GM19193 (cell line): ENCODE measurements around the gene MACROD1.

Source experiments
- POLR2A ChIP-seq: IDR thresholded peaks from 4 replicates; pipeline ENCODE4 v1.6.1; 2011; ENCODE audit not compliant: insufficient read depth, insufficient read length; ENCODE audit errors: extremely low read depth

MACROD1 gene

GRCh38 chr11:64007629-64008282, 158.2 kb downstream of the MACROD1 start:
- no peak for TF ChIP-seq POLR2A

DNA sequence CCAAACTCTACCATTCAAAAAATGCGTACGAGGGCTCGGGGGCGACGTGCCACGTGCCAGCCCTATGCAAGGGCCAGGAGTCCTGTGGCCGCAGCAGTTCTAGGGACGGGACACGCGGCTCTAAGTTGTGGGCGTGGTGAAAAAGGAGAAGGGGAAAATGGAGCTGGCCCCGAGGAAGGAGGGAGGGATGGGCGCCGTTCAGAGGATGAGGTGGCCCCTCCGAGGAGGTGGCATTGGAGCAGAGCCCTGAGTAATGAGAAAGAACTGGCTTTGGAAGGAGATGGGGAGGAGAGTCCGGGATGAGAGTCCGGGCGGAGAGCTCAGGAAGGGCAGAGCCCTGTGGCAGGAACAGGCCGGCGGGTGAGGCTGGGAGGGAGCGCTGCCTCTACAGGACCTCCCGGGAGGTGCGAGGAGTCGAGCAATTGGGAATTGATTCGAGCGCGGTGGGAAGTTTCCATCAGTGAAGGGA, 158.7 kb downstream of the MACROD1 start:
- TF ChIP-seq POLR2A, result no peak

GRCh38 chr11:64006398-64006797, 159.5 kb downstream of the MACROD1 start:
- no peak for TF ChIP-seq POLR2A

DNA sequence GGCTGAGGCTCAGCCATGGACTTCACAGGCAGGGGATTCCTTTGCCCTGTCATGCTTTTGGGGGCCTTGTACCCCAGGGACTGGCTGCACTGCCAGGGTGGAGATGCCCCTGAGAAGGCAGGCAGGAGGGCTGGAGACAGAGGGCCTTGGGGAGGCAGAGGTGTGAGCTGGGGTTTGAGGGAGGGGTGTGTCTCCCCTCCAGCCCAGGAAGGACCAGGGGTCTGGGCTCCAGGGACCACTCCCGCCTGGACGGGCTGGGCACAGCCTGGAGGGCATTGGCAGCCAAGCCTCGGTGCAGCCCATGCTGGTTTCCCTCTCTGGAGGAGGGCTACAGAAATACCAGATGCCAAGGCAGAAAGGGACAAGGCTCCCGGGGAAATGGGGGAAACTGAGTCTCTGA, 160.2 kb downstream of the MACROD1 start:
- no peak for TF ChIP-seq POLR2A

GRCh38 chr11:64004590-64004984, 161.3 kb downstream of the MACROD1 start:
- TF ChIP-seq POLR2A, result no peak

- TF ChIP-seq POLR2A, result no peak
These were observed 161.9 kb downstream of the MACROD1 start for GRCh38 chr11:64003807-64004589.

DNA sequence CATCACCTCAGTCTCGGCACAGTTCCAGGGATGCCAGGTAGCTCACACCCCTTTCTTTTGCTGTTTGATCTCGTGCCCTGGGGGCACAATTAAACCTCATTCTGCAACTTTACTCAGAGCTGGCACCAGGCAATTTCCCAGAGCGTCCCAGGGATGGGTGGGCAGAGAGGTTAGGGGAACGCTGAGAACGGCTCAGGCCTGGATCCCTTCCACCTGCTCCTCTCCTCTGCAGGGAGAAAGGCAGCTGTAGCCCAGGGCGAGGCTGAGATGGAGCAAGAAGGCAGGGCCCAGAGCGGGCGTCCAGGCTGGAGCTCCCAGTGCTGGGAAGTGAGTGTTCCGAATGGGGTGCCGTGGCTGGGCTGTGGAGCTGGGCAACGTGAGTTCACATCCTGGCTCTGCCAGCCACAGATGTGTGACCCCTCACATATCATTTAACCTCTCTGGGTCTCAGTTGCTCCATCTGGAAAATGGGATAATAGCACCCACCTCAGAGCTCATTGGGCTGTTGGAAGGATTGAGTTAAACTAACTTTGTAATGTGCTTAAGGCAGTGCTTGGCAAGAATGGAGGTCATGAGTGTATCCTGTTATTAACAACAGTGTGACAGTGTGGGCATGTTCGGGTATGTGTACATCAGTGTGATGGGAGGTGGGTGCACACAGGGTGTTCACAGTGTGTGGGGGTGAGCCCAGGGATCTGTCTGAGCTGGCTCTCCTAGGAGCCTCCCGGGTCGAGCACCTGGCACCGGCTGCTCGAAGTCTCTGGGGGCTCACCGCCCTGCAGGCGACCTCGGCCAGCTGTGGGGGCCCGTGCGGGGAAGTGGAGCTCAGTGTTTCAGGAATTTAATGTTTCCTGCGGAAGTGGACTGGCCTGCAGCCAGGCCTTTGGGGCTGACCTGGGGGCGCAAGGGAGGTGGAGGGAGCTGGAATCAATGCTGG, 164.2 kb downstream of the MACROD1 start:
- TF ChIP-seq POLR2A, result no peak

DNA sequence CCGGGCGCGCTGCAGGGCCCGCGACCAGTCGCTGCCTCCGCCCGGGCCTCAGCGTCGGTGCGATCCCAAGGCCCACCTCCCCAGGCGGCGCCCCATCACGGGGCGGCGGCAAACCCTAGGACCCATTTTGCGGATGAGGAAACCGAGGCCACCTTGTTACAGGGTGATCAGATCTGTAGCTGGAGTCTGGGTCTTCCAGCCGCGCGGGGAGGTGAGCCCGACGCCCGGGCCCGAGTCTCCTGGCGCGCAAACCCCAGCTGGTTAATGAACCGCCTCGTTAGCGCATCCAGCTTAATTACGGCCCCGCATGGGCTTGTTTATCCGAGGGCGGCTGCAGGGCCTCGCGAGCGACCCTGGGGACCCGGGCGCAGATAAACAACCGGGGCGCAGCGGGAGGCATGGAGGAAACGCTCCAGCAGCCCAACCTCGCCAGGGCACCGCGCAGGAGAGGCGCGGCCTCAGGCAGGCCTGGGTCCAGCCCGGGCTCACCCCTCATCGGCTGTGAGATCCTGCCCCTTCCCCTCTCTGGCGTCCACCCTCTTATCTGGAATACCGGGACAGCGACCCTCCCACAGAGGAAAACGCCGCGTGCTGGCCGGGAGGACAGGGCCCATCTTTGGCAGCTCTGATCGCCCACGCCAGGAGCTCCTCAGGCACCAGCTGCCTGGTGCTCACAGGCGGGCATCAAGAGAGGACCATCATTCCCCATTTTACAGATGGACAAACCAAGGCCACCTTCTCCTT, 165.0 kb downstream of the MACROD1 start:
- no peak for TF ChIP-seq POLR2A

DNA sequence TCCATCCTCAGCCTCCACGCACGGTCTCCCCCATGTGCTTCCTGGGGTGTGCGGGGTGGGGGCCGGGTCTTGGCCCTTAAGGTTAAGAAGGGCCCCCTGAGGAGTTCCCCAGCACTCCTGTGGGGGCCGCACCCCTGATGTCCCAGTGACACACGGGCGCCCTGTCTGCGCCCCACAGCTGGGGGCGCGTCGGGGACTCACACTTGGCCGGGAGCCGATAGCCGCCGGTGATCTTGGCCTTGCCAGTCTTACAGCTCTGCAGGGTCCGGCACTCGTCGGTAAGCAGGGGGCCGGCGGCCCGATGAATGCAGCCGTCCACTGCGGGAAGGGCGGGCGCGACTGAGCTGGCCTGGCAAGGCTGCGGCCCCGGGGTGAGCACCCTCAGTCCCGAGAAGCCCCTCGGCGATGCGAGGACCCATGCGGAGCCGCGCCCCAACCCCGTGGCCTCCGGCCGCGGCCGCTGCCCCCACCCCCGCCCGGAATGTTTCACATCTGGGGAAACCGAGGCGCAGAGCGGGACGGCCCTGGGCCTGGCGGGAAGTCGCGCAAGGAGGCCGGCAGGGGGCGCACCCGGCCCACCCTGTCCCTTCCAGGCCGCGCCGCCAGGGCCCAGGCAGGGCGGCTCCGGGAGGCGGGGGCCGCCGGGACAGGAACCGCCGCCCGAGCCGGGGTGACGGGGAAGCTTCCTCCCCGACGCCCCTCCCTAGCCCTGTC, 165.7 kb downstream of the MACROD1 start:
- TF ChIP-seq POLR2A, result no peak

DNA sequence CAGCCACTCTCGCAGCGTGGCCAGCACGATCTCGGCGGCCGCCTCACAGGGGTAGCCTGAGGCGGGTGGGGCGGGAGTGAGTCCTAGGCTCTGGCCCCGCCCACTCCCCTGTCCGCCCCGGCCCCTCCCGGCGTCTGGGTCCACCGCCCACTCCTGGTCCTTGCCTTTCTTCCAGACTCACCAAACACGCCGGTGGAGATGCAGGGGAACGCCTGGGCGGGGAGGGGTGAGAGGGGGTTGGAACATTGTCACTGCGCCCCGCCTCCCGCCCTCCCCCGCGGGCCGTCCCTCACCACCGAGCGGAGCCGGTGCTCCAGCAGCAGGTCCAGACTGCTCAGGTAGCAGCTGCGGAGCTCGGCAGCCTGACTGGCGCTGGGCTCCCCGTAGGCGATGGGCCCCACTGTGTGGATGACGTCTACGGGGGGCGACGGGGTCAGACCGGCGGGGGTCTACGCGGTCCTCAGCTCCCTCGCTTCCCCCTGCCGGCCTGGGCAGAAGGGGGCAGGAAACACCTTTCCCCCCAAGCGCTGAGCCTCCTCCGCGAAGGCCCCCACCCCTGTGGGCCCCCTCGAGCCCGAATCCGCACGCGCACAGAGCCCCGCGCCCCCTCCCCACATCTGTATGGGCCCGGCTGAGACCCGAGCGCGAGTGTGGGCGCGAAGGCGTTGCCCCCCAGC, 166.4 kb downstream of the MACROD1 start:
- TF ChIP-seq POLR2A, result no peak

DNA sequence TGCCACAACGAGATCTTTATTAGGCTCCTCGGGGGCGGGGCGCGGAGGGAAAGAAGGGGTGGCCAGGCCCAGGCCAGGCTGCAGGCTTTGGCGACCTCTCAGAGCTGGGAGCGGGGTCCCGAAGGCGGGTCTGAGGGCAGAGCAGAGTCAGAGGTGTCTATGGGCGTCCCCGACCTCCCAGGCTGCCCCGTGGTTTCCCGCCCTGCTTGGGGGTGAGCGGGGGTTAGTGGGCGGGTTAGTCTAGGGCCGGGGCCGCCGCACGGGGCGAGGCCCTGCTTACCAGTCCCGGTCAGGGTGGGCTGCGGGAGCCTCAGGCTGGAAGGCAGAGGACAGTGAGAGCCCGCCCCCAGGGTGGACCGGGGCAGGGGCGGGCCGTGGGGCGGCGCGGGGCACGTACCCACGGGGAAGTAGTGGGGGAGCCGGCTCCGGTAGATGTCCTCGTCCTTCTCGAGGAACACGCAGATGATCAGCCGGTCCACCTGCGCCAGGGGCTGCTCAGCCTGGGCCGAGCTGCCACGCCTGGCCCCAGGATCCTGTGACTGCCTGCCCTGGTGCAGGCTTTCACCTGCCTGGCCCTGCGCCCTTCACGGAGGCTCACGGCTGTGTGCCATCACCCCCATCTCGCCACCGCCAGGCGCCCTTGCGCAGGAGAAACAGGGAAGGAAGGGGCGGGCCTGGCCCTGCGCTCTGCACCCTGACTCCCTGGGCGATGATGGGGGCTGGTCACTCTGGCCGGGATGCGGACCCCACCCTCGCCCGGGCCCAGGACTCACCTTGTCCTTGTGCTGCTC, 167.2 kb downstream of the MACROD1 start:
- no peak for TF ChIP-seq POLR2A

- peak; percentile 10 for TF ChIP-seq POLR2A
These were observed 168.0 kb downstream of the MACROD1 start for GRCh38 chr11:63997801-63998337.
